Right atrium auricular region (tissue), 2 donors: Measurements from ENCODE around the gene GTF2H4. TPM values are rescaled to one million over a fixed set of nuclear protein-coding genes. Genes with fewer than 3 reads are reported as not detected.
"Not testable (repeated sequence)": the region's sequence is repeated elsewhere in the genome, so short reads cannot be mapped to it uniquely, and the experiment has no call there.

ENCODE experiments used
- DNase-seq: peaks from one replicate; pipeline ENCODE4 v3.0.0-alpha.2; 2019; ENCODE audit warnings: low spot score
- H3K27ac ChIP-seq, 2 donors: fragments of 200-600 bp; sonication (generic); 1 replicate in 1 of 2; 2 replicates in 1 of 2; pipeline ENCODE4 v1.5.1; 2016 to 2019
- H3K27me3 ChIP-seq, 2 donors: fragments of 200-600 bp; sonication (generic); one replicate each; pipeline versions ENCODE4 v1.5.1 to v1.6.0; 2017 to 2019
- H3K36me3 ChIP-seq: fragments of 200-600 bp; sonication (generic); one replicate; pipeline ENCODE4 v1.5.1; 2016
- H3K4me1 ChIP-seq, 2 donors: fragments of 200-600 bp; sonication (generic); one replicate each; pipeline versions ENCODE4 v1.5.1 to v1.6.0; 2017 to 2019
- H3K4me3 ChIP-seq, 2 donors: fragments of 200-600 bp; sonication (generic); 1 replicate in 1 of 2; 2 replicates in 1 of 2; pipeline ENCODE4 v1.5.1; 2017 to 2019; ENCODE audit warnings: mild to moderate bottlenecking in 1 of 2, moderate library complexity in 1 of 2
- H3K9me3 ChIP-seq, 2 donors: fragments of 200-600 bp; sonication (generic); one replicate each; pipeline ENCODE4 v1.5.1; 2019
- total RNA-seq, 2 donors: library from RNA; depleted of rRNA; stranded (reverse); fragments of >200 nt; gene quantifications; one replicate each; pipeline ENCODE4 v1.1.0, GENCODE V29; 2016
- TF ChIP-seq, protein P1 (sequence below), 2 donors: fragments of 200-600 bp; sonication (generic); IDR thresholded peaks; one replicate each; pipeline ENCODE4 v1.5.1; 2019; ENCODE audit warnings: antibody characterized with exemption in 2 of 2

The GTF2H4 gene
- total RNA-seq, 2 donors from 2014 or later, result 3.6 to 4.0 TPM

- no peaks in the 10 kb centered on the region for H3K4me1 ChIP-seq
- H3K27me3 ChIP-seq, result no peaks in the 10 kb centered on the region
- TF ChIP-seq, protein P1, sequence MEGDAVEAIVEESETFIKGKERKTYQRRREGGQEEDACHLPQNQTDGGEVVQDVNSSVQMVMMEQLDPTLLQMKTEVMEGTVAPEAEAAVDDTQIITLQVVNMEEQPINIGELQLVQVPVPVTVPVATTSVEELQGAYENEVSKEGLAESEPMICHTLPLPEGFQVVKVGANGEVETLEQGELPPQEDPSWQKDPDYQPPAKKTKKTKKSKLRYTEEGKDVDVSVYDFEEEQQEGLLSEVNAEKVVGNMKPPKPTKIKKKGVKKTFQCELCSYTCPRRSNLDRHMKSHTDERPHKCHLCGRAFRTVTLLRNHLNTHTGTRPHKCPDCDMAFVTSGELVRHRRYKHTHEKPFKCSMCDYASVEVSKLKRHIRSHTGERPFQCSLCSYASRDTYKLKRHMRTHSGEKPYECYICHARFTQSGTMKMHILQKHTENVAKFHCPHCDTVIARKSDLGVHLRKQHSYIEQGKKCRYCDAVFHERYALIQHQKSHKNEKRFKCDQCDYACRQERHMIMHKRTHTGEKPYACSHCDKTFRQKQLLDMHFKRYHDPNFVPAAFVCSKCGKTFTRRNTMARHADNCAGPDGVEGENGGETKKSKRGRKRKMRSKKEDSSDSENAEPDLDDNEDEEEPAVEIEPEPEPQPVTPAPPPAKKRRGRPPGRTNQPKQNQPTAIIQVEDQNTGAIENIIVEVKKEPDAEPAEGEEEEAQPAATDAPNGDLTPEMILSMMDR (IDR thresholded peaks at IDR 0.05), result no peak
- H3K36me3 ChIP-seq, result no peaks in the 10 kb centered on the region
- H3K4me3 ChIP-seq, result no peak overlapping the region
- H3K9me3 ChIP-seq, result peaks cover 0 to 23% of the 10 kb centered on the region in 2 donors
- DNase-seq, result no peak
- H3K27ac ChIP-seq, result no peak overlapping the region
Measured at GRCh38 chr6:30870546-30870945, 37.5 kb upstream of the GTF2H4 start.

DNA sequence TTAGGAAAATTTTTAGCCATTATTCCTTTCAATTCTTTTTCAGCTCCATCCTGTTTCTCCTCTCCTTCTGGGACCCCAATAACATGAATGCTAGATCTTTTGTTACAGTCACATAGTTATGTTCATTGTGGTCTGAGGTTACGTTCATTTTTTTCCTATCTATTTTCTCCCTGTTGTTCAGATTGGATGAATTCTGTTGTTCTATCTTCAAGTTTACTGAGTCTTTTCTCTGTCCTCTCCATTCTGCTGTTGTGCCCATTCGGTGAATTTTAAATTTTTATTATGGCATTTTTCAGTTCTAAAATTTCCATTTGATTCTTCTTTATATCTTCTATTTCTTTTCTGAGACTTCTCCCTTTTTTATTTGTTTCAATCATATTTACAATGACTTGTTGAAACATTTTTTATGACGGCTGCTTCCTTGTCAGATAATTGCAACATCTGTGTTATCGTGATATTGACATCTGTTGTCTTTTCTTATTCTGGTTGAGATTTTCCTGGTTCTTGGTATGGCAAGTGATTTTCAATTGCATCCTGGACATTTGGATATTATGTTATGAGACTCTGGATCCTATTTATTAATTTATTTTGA lies 36.3 kb upstream of the GTF2H4 start:
- no peak for DNase-seq
- no peaks in the 10 kb centered on the region for H3K27me3 ChIP-seq
- H3K36me3 ChIP-seq, result no peaks in the 10 kb centered on the region
- no peak overlapping the region for H3K4me3 ChIP-seq
- peaks cover 0 to 2% of the 10 kb centered on the region in 2 donors for H3K4me1 ChIP-seq
- no peak overlapping the region for H3K27ac ChIP-seq
- H3K9me3 ChIP-seq, result peaks cover 0 to 23% of the 10 kb centered on the region in 2 donors
- TF ChIP-seq, protein P1 (IDR thresholded peaks at IDR 0.05), result no peak

DNA sequence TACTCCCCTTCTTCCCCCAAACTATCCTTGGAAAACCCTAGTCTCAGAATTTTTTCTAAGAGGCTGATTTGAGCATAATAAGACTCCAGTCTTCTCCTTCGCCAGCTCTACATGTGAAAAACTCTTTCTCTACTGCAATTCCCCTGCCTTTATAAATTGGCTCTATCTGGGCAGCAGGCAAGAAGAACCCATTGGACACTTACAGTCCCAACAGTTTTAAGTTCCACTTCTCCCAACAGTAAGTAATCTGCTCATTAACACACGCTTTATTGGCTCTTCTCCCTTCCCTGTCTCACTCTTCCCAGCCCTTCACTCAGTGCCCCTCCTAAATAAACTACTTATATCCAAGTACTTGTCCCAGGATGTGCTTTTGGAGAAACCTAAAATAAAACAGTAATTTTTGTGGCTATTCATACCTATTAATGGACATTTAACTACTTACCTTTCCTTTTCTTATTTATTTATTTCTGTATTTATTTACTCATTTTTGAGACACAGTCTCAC lies 34.8 kb upstream of the GTF2H4 start:
- Histone ChIP-seq H3K36me3 (no peaks in the 10 kb centered on the region), H3K4me3 (no peak overlapping the region), H3K4me1 (peaks cover 0 to 16% of the 10 kb centered on the region in 2 donors), H3K9me3 (peaks cover 0 to 20% of the 10 kb centered on the region in 2 donors), H3K27me3 (no peaks in the 10 kb centered on the region), H3K27ac (no peak overlapping the region)
- no peak for DNase-seq
- TF ChIP-seq, protein P1 (IDR thresholded peaks at IDR 0.05), result no peak

DNA sequence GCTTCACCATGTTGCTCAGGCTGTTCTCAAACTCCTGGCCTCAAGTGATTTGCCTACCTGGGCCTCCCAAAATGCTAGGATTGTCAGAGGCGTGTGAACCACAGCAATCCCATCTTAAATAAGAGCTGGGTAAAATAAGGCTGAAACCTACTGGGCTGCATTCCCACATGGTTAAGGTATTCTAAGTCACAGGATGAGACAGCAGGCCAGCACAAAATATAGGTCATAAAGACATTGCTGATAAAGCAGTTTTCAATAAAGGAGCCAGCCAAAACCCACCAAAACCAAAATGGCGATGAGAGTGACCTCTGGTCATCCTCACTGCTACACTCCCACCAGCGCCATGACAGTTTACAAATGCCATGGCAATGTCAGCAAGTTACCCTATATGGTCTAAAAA lies 34.2 kb upstream of the GTF2H4 start:
- not testable (repeated sequence) for H3K27ac ChIP-seq, H3K27me3 ChIP-seq, DNase-seq, H3K4me3 ChIP-seq, H3K36me3 ChIP-seq
- Histone ChIP-seq H3K4me1 (peaks cover 0 to 17% of the 10 kb centered on the region in 2 donors), H3K9me3 (peaks cover 0 to 14% of the 10 kb centered on the region in 2 donors)

DNA sequence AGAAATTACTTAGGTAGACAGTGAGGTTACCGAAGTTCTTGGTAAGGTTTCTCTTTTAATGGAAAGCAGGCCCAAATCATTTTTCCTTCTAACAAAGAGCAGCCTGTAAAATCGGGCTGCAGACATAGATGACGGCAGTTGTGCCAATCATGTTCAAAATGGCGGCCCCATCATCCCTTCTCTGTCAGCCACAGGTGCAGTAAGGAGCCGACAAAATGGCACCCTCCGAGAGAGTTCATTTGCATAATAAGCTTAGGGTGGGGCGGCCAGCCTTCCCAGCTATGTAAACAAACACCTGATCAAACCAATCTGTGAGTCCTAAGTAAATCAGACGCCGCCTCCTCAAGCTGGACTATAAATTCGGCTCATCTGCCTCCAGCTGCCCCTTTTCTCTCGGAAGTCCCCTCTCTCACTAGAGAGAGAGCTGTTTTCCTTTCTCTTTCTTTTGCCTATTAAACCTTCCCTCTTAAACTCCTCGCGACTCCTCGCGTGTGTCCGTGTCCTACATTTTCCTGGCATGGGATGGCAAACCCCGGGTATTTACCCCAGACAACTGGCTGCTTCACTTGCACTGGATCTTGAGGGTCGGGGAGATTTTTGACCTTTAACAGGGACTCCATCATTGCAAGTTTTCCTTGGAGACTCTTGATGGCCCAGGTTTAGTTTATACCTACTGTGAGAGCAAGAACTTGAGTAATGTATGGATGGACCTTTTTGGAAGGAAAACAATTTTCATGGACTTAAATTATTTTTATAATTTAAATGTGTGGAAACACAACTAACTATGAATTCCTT lies 32.6 kb upstream of the GTF2H4 start:
- no peak overlapping the region for H3K27ac ChIP-seq
- H3K27me3 ChIP-seq, result no peaks in the 10 kb centered on the region
- peaks cover 0 to 3% of the 10 kb centered on the region in 2 donors for H3K9me3 ChIP-seq
- peaks cover 0 to 17% of the 10 kb centered on the region in 2 donors for H3K4me1 ChIP-seq
- DNase-seq, result no peak
- no peaks in the 10 kb centered on the region for H3K36me3 ChIP-seq
- H3K4me3 ChIP-seq, result no peak overlapping the region
- TF ChIP-seq, protein P1 (IDR thresholded peaks at IDR 0.05), result no peak

DNA sequence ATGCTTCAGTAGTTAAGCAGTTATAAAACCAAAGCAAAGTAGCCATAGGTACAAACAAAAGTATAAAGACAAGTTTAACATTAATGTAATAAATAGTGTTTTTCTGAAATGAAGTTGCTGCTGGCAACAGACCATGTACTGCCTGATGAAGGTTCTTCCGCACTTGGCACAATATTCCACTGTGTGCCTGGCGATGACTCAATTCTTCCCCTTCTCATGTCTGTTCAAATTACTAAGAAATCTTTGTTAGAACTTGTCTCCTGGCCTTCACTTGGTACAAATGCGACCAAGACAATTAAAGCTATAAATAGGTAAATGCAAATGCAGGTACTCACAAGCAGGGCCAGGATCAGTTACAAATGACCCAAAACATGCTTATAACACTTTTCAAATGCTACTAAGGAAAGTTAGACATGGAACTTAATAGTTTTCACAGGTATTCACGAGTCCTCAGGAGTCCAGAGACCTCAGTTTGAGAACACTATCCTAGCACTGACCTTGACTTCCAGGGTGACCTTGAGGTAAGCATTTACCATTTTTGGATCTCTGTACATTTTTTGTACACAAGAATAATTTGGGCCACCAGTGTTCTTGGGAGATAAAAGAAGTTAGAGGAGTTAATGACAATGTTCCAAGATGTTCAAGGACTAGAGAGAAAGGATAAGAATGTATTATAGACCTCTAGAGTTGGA lies 31.8 kb upstream of the GTF2H4 start:
- peaks cover 0 to 3% of the 10 kb centered on the region in 2 donors for H3K9me3 ChIP-seq
- peak overlapping the region in 1 of 2 donors; percentile 67 for H3K27ac ChIP-seq
- no peaks in the 10 kb centered on the region for H3K27me3 ChIP-seq
- no peak overlapping the region for H3K4me3 ChIP-seq
- peaks cover 0 to 17% of the 10 kb centered on the region in 2 donors for H3K4me1 ChIP-seq
- no peaks in the 10 kb centered on the region for H3K36me3 ChIP-seq
- TF ChIP-seq, protein P1 (IDR thresholded peaks at IDR 0.05), result no peak
- no peak for DNase-seq
